ENCODE data around the gene RAC3.
A peak's percentile ranks its signal among the peaks of the same experiment; 100 is the strongest.

Gene RAC3

GRCh38 chr17:82055965-82056728, 24.7 kb downstream of the RAC3 start:
- no peak for DNase-seq (ENCODE audit: low read depth)

DNA sequence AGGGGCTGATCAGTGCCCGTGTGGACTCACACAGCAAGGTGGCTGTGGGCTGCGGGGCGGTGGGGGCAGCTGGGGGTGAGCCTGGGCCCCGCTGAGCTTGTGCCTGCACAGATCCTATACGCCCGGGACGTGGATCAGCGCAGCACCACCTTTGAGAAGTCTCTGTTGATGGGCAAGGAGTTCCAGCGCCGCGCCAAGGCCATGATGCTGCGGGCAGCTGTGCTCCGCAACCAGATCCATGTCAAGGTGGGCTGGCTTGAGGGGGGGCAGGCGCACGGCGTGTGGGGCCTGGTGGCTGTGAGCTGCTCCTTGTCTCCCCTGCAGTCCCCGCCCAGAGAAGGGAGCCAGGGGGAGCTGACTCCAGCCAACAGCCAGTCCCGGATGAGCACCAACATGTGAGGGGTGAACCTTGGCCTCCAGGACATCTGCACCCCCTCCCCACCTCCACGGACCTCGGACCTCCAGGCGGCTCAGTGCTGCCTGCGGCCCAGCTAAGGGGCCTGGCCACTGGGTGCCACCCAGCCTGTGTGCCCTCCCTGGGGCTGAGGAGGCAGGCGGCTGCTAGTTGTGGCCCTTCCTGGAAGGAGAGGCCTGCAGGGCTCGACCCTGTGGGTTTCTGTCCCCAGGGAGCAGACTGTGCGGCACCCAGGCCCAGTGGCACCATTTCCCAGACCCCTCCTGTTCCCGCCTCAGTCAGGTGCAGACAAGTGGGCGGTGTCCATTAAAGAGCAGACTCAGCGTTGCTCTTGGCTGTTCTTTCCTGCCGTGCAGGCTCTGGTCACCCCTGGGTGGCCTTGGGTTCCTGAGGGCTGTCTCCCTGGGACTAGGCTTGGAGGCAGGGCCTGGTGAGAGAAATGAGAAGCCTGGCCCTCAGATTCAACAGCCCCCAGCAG, 25.5 kb downstream of the RAC3 start:
- DNase-seq (ENCODE audit: low read depth): no peak

GRCh38 chr17:82058230-82058854, 26.9 kb downstream of the RAC3 start:
- DNase-seq (ENCODE audit: low read depth): no peak

DNA sequence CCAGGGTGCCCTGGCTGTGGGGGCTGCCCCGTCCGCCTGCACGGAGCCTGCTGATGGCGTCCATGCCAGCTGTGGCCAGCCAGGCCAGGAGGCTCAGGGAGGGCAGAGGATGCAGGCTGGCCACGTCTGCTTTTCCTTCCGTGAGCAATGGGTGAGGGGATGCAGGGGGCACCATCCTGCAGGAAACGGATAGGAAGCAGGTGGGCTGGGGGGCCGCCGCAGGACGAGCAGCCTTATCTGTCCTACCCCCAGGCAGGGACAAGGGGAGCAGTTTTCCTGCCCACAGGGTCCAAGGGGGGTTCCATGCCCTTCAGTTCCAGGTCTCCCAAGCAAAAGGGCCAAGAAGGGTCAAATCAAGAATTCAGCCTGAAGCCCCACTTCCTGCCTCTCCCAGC, 27.4 kb downstream of the RAC3 start:
- DNase-seq (ENCODE audit: low read depth): no peak

- DNase-seq (ENCODE audit: low read depth): no peak
These were observed 28.0 kb downstream of the RAC3 start for GRCh38 chr17:82059272-82060000.

DNA sequence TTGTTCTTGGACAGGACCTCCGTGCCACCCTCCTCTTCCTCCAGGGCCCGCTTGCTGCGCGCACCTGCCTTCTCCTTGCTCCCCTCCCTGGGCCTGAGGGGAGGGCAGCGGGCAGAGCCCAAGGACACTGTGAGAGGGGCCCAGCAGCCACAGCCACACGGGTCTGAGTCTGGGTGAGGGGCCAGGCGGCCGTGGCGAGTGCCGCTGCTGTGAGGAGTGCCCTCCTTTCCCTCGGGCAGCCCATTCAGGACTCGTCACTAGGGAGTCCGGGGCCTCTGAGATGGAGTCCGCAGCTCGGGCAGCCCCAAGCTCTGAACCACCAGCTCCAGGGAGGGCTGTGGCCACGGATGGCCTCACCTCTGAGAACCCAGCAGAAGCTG, 28.5 kb downstream of the RAC3 start:
- no peak for DNase-seq (ENCODE audit: low read depth)

GRCh38 chr17:82060614-82061013, 29.1 kb downstream of the RAC3 start:
- DNase-seq (ENCODE audit: low read depth): no peak

- DNase-seq (ENCODE audit: low read depth): no peak
These were observed 29.8 kb downstream of the RAC3 start for GRCh38 chr17:82061047-82061925.

DNA sequence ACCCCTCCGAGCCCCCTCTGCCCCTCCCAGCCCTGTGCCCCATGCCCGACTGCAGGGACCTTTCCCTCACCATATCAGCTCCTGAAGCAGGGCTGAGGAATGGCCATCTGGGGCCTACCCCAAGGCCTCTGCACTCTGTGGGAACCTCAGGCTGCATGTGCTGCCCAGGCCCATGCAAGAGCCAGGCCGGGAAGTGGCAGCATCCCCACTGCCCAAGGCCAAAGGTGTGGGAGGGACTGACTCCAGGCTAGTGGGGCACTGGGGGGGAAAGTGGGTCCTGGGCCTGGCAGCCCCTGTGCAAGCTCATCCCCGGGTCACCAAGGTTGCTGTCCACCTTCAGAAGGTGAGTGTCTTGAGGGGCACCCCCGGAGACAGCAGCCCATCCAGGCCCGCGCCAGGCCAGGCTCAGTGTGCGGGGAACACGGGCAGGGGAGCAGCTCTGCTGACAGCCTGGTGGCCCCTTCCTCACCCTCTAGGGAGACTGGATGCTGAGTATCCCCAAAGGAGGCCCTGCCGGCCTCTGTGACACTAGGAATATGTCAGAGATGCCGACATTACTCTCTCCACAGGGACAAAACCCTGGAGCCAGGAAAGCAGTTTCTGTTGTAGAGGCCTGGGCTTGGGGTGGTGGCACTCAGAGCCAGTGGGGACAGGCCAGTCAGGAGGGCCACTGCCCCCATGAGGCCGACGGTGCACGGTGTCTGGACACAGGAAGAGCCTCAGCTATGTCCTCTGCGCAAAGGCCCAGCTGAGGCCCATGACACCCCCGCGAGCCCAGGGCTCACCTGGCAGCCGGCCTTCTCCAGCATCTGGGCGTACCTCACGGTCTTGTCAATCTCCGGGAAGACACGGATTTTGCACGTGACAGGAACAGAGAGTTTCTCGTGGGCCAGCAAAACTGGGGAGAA, 30.9 kb downstream of the RAC3 start:
- no peak for DNase-seq (ENCODE audit: low read depth)

- DNase-seq (ENCODE audit: low read depth): no peak
These were observed 31.5 kb downstream of the RAC3 start for GRCh38 chr17:82062984-82063368.

DNA sequence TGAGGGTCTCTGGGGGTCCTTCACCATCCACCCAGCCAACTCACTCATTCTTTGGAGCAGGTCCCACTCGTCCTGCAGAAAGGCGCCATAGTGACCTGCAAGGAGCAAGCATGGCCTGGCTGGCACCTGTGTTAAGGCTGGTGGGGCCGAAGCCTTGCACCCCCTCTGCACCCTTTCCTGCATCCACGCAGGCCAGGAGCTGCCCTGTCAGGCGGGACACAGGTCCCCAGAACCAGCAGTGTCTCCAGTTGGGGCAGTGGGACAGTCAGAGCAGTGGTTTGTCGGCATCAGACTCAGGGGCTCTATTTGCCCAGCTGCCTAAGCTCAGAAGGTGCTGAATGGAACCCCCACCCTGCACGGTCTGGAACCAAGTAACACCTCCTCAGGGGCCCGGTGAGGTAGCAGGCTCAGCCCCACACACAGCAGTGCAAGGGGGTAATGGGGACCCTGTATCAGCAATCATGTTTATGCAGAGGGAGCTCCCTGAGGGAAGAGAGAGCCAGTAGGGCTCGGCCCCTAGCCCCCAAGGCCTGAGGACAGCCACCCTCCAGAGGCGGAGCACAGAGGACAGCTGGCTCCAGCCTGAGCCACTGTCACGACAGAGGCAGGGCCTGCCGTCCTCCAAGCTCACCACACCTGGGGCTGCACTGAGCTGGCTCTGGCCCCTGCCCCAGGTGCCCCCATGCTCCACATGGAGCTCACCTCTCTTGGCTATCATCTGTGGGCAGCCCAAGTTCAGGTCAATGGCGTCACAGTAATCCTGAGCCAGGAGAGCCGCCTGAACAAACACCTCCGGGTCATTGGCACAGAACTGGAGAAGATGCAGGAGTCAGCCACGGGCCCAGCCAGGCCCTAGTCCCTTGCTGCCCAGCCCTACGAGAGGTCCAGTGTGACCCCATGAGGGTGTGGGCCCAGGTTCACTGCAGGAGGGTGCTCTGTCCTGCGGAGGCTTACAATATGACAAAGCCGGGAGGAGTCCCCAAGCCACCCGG, 32.2 kb downstream of the RAC3 start:
- no peak for DNase-seq (ENCODE audit: low read depth)

DNA sequence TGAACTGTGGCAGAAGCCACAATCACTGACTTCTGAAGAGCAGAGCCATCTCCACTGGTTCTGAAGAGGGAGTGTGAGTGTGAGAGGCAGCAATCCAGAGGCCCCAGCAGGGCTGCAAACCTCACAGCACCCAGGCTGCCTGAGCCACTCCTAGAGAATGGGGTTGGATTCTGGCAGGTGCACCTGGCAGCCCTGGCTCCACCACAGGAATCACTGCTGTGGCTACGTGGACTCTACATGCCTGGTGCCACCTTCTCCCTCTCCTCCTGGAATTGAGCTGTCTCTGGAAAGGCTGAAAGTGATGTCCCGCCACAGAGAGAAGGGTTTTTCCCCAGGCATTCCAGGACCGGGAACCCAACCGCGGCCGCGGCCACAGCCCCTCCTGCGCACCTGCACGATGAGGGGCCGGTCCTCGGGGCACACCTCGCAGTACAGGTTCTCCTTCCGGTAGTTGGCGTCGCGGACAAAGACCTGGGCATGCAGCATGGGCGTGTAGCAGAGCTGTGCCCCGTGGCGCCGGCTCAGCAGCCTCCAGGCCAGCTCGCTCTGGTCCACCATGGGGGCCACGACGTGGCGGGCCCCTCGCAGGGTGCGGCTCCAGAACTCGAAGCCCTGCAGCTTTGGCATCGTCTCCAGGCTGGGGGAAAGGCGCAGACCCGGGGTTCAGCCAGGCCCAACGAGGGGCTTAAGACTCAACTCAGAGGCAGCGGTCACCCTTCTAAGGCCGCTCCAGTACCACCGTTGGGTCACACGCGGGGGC, 33.1 kb downstream of the RAC3 start:
- no peak for DNase-seq (ENCODE audit: low read depth)

GRCh38 chr17:82065193-82065637, 33.7 kb downstream of the RAC3 start:
- no peak for DNase-seq (ENCODE audit: low read depth)

DNA sequence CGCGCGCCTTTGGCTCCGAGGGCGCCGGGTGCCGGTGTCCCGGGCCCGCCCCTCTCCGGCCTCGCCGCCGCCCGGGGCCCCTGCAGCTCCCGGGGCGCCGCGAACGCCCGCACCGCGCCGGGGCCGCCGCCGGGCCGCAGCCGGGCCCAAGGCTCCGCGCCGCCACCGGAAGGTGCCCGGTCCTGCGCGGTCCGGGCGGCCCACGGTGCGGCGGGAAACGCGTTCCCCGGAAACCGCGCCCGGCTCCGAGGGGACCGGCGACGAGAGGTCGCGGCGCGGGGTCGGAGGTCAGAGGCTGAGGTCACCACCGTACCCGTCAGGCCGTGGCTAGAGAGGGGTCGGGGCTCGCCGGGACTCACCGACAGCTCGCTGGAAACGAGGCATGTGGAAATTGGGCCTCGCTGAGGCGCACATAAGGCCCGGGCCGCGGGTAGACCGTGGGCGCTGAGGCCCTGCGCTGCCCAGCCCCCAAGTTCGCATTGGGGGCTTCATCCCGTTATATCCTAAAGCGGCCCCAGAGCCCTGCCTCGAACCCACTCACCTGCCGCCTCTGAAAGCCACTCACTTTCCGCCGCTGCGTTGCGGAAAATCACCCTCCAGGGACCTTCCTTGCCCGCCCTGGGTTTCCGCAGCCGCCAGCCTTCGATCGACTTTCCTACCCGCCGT, 34.3 kb downstream of the RAC3 start, which contains the start of gene DUS1L:
Gene DUS1L (minus strand): TSS at position 167 of the 666 bp plus-strand sequence. CDS start 745 bp downstream, outside the sequence.
- DNase-seq (ENCODE audit: low read depth): peak; percentile 57

DNA sequence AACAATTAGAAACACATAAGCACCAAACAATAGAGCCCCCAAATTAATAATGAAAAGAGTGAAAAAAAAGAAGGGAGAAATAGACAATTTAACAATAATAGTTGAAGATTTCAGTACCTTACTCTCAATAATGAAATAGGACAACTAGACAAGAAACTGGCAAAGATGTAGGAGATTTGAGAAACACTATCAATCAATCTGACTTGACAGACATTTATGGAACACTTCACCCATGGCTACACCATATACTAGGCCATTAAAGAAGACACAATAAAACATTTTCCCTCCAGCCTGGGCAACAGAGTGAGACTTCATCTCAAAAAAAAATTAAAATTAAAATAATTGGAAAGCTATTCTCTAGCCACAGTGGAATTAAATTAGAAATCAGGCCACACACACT, 39.1 kb downstream of the RAC3 start:
- DNase-seq (ENCODE audit: low read depth): no peak

DNA sequence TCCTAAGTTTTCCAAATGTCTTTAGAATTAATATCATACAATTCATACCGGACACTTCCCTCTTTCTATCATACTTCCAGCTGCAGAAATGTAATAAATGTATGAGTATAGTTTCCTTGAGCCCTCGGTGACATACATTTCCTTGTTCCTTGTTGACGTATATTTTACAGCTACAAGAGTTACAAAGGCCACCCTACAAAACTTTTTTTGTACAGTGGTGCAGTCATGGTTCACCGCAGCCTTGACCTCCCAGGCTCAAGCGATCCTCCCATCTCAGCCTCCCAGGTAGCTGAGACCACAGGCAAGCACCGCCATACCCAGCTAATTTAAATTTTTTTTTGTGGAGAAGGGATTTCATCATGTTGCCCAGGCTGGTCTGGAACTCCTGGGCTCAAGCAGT, 41.3 kb downstream of the RAC3 start:
- no peak for DNase-seq (ENCODE audit: low read depth)

DNA sequence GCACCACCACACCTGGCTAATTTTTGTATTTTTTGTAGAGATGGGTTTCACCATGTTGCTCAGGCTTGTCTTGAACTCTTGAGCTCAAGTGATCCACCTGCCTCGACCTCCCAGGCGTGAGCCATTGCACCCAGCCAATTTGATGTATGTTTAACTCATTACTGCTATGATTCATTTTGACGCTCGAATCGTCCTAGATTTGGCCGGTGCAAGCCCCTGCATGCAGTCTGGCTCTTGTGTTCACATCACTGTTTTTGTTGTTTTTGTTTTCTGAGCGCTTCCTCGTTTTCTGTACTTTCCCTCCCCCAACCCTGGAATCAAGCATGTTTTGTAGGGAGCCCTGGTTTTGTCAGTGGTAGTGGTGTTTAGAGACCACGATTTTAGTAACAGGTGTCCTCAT, 42.0 kb downstream of the RAC3 start:
- DNase-seq (ENCODE audit: low read depth): no peak
